RCC 7860 (cell line): ENCODE results near the gene PDPN.

Experiments
- DNase-seq: peaks from one replicate; pipeline ENCODE4 v3.0.0-alpha.2; 2015; ENCODE audit warnings: low spot score
- FAIRE-seq: peaks from 2 replicates; lab custom pipeline; 2012; peaks lifted over from hg19 to GRCh38; lab: Jason Lieb, UNC

The PDPN gene

GRCh38 chr1:13616234-13616633 lies 32.6 kb downstream of the PDPN start:
- FAIRE-seq (no peak), DNase-seq (no peak)

- FAIRE-seq, result no peak
Measured at GRCh38 chr1:13617108-13617507, 33.5 kb downstream of the PDPN start.

GRCh38 chr1:13617773-13618172 lies 34.1 kb downstream of the PDPN start:
- no peak for FAIRE-seq
- DNase-seq, result no peak

More at GRCh38 chr1:13617108-13617507, 33.5 kb downstream of the PDPN start:
- no peak for DNase-seq

- no peak for FAIRE-seq
- no peak for DNase-seq
Measured at GRCh38 chr1:13618483-13618882, 34.9 kb downstream of the PDPN start.

- FAIRE-seq, result no peak
- DNase-seq, result no peak
Measured at GRCh38 chr1:13619909-13620308, 36.3 kb downstream of the PDPN start.

- no peak for FAIRE-seq
Measured at GRCh38 chr1:13620825-13621224, 37.2 kb downstream of the PDPN start.

GRCh38 chr1:13622446-13622845 lies 38.8 kb downstream of the PDPN start:
- no peak for FAIRE-seq
- DNase-seq, result no peak

More at GRCh38 chr1:13620825-13621224, 37.2 kb downstream of the PDPN start:
- DNase-seq, result no peak

GRCh38 chr1:13623021-13623637 lies 39.5 kb downstream of the PDPN start:
- FAIRE-seq, result no peak

GRCh38 chr1:13624526-13624925 lies 40.9 kb downstream of the PDPN start:
- no peak for DNase-seq
- FAIRE-seq, result no peak

More at GRCh38 chr1:13623021-13623637, 39.5 kb downstream of the PDPN start:
- DNase-seq, result no peak

GRCh38 chr1:13627127-13627526 lies 43.5 kb downstream of the PDPN start:
- DNase-seq (no peak), FAIRE-seq (no peak)

GRCh38 chr1:13628218-13628617 lies 44.6 kb downstream of the PDPN start:
- FAIRE-seq (no peak), DNase-seq (no peak)

- no peak for FAIRE-seq
Measured at GRCh38 chr1:13628711-13629110, 45.1 kb downstream of the PDPN start.

GRCh38 chr1:13642306-13643004 lies 58.8 kb downstream of the PDPN start:
- DNase-seq, result no peak

More at GRCh38 chr1:13628711-13629110, 45.1 kb downstream of the PDPN start:
- peak; percentile 70 for DNase-seq

GRCh38 chr1:13643017-13643416 lies 59.4 kb downstream of the PDPN start:
- FAIRE-seq, result no peak

More at GRCh38 chr1:13642306-13643004, 58.8 kb downstream of the PDPN start:
- no peak for FAIRE-seq

GRCh38 chr1:13646521-13646920 lies 62.9 kb downstream of the PDPN start:
- FAIRE-seq (no peak), DNase-seq (no peak)

More at GRCh38 chr1:13643017-13643416, 59.4 kb downstream of the PDPN start:
- DNase-seq, result no peak

- DNase-seq, result no peak
Measured at GRCh38 chr1:13651279-13651678, 67.6 kb downstream of the PDPN start.

GRCh38 chr1:13652238-13652637 lies 68.6 kb downstream of the PDPN start:
- no peak for DNase-seq
- no peak for FAIRE-seq

More at GRCh38 chr1:13651279-13651678, 67.6 kb downstream of the PDPN start:
- FAIRE-seq, result no peak

GRCh38 chr1:13661539-13661938 lies 77.9 kb downstream of the PDPN start:
- FAIRE-seq (no peak), DNase-seq (no peak)

GRCh38 chr1:13662493-13662892 lies 78.9 kb downstream of the PDPN start:
- DNase-seq (no peak), FAIRE-seq (no peak)

GRCh38 chr1:13663969-13664368 lies 80.3 kb downstream of the PDPN start:
- FAIRE-seq (no peak), DNase-seq (no peak)

- DNase-seq (no peak), FAIRE-seq (no peak)
Measured at GRCh38 chr1:13664451-13664850, 80.8 kb downstream of the PDPN start.

GRCh38 chr1:13666317-13666716 lies 82.7 kb downstream of the PDPN start:
- no peak for FAIRE-seq

More at GRCh38 chr1:13666317-13666716, 82.7 kb downstream of the PDPN start:
- no peak for DNase-seq
